ENCODE data around the gene TBX18.

The TBX18 gene

DNA sequence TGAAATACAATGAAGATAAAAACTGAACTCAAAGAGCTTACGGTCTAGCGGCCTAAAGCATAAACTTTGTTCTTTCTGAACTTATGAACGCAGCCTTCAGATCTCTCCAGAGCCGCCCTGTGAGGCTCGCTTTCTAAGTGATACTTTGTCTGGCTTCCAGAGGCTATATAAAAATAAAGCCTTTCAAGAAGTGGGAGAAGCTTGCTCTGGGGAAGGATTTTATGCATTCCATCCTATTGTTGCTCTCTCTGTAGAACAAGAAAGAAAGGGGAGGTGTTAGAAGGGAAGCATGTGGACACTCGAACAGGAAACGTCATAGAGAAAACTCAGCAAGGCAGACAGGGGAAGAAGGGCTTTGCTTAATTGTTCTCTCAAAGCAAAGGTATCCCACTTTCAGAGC, 77.0 kb downstream of the TBX18 start:
- WGBS, 2 donors (ENCODE audit: extremely low coverage in 2 of 2, insufficient read length in 2 of 2, insufficient replicate concordance in 1 of 2), result no CpG with 5 or more reads among the region's 7 CpGs
- no peak overlapping the region for H3K18ac ChIP-seq (ENCODE audit: low read length)
- H3K23ac ChIP-seq (ENCODE audit: low read depth, low read length, poor library complexity), result no peak overlapping the region
- no peak overlapping the region for H2BK5ac ChIP-seq (ENCODE audit: low read length)
- no peak overlapping the region for H2BK15ac ChIP-seq (ENCODE audit: low read length)
- no peak overlapping the region for H4K91ac ChIP-seq (ENCODE audit: low read depth, low read length, poor library complexity)
- H3K9me3 ChIP-seq (replicated peaks in 1 of 2; ENCODE audit: control insufficient read depth in 2 of 2, insufficient read depth in 1 of 2, low read depth in 1 of 2, low read length in 2 of 2), result no peaks in the 10 kb centered on the region
- no peak overlapping the region for H2AFZ ChIP-seq (ENCODE audit: low read length)
- no peak overlapping the region for H2BK12ac ChIP-seq (ENCODE audit: low read length)
- no peak overlapping the region for H2BK120ac ChIP-seq (ENCODE audit: low read depth, low read length)
- H3K36me3 ChIP-seq (replicated peaks in 1 of 2; ENCODE audit: control insufficient read depth in 2 of 2, insufficient read depth in 2 of 2, low read length in 2 of 2), result no peaks in the 10 kb centered on the region
- no peaks in the 10 kb centered on the region for H3K27me3 ChIP-seq (ENCODE audit: control insufficient read depth in 3 of 3, insufficient read depth in 3 of 3, low read depth in 1 of 3, low read length in 3 of 3)
- DNase-seq (ENCODE audit: low spot score), result peak; percentile 36
- no peak overlapping the region for H3K4me2 ChIP-seq (ENCODE audit: insufficient read depth, low read length, poor library complexity, severe bottlenecking)
- no peak overlapping the region for H3K27ac ChIP-seq (replicated peaks; ENCODE audit: low read length)
- no peak overlapping the region for H3K9ac ChIP-seq (ENCODE audit: low read depth, low read length, poor library complexity)
- no peak overlapping the region for H3K4me3 ChIP-seq (ENCODE audit: low read length in 2 of 2)
- H3K79me1 ChIP-seq (ENCODE audit: low read depth, low read length), result no peaks in the 10 kb centered on the region
- H4K8ac ChIP-seq (ENCODE audit: low read depth, low read length), result no peak overlapping the region
- no peak overlapping the region for H3K14ac ChIP-seq (ENCODE audit: low read length)
- H3K4me1 ChIP-seq (ENCODE audit: control insufficient read depth in 2 of 2, insufficient read depth in 1 of 2, low read depth in 1 of 2, low read length in 2 of 2), result peaks cover 0 to 3% of the 10 kb centered on the region in 2 donors
- no peak overlapping the region for H3K4ac ChIP-seq (ENCODE audit: low read length)
- H2AK5ac ChIP-seq (ENCODE audit: low read depth, low read length), result no peak overlapping the region

DNA sequence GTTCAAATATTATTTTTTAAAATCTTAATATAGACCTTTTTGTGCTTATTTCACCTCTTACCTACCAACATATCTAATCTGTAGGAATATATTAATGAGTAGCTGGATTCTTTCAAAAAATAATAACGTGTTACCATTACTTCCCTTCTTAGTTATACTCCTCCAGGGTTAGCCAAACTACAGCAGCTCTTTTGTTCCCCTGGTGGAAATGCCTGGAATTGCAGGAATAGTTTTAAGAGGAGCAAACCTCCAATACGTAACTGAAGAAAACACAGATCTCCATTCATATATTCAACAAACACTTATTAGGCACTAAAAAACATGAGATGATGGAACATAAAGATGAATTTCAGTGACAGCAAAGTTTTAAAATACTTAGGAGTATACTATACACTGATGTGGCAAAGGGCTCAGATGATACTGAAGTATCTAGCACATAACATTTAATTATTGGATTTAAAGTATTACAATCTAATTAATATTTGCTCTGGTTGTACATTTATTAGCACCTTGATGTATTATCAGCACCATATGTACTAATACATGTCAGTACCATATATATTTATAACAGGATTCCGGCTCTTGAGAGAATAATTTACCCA, 78.3 kb downstream of the TBX18 start:
- Histone ChIP-seq H3K27me3 (ENCODE audit: control insufficient read depth in 3 of 3, insufficient read depth in 3 of 3, low read depth in 1 of 3, low read length in 3 of 3) (no peaks in the 10 kb centered on the region), H3K79me1 (ENCODE audit: low read depth, low read length) (no peaks in the 10 kb centered on the region), H2BK5ac (ENCODE audit: low read length) (no peak overlapping the region), H2AFZ (ENCODE audit: low read length) (no peak overlapping the region), H3K36me3 (replicated peaks in 1 of 2; ENCODE audit: control insufficient read depth in 2 of 2, insufficient read depth in 2 of 2, low read length in 2 of 2) (no peaks in the 10 kb centered on the region), H4K8ac (ENCODE audit: low read depth, low read length) (no peak overlapping the region), H3K14ac (ENCODE audit: low read length) (no peak overlapping the region), H3K4me3 (ENCODE audit: low read length in 2 of 2) (no peak overlapping the region), H3K4me1 (ENCODE audit: control insufficient read depth in 2 of 2, insufficient read depth in 1 of 2, low read depth in 1 of 2, low read length in 2 of 2) (peaks cover 0 to 3% of the 10 kb centered on the region in 2 donors), H3K27ac (replicated peaks; ENCODE audit: low read length) (no peak overlapping the region), H3K18ac (ENCODE audit: low read length) (no peak overlapping the region), H3K4me2 (ENCODE audit: insufficient read depth, low read length, poor library complexity, severe bottlenecking) (no peak overlapping the region), H2BK120ac (ENCODE audit: low read depth, low read length) (no peak overlapping the region), H3K9me3 (replicated peaks in 1 of 2; ENCODE audit: control insufficient read depth in 2 of 2, insufficient read depth in 1 of 2, low read depth in 1 of 2, low read length in 2 of 2) (no peaks in the 10 kb centered on the region), H3K9ac (ENCODE audit: low read depth, low read length, poor library complexity) (no peak overlapping the region), H2AK5ac (ENCODE audit: low read depth, low read length) (no peak overlapping the region), H2BK15ac (ENCODE audit: low read length) (no peak overlapping the region), H3K4ac (ENCODE audit: low read length) (no peak overlapping the region), H4K91ac (ENCODE audit: low read depth, low read length, poor library complexity) (no peak overlapping the region), H2BK12ac (ENCODE audit: low read length) (no peak overlapping the region), H3K23ac (ENCODE audit: low read depth, low read length, poor library complexity) (no peak overlapping the region)
- DNase-seq (ENCODE audit: low spot score), result no peak
- no CpG with 5 or more reads among the region's 3 CpGs for WGBS, 2 donors (ENCODE audit: extremely low coverage in 2 of 2, insufficient read length in 2 of 2, insufficient replicate concordance in 1 of 2)

DNA sequence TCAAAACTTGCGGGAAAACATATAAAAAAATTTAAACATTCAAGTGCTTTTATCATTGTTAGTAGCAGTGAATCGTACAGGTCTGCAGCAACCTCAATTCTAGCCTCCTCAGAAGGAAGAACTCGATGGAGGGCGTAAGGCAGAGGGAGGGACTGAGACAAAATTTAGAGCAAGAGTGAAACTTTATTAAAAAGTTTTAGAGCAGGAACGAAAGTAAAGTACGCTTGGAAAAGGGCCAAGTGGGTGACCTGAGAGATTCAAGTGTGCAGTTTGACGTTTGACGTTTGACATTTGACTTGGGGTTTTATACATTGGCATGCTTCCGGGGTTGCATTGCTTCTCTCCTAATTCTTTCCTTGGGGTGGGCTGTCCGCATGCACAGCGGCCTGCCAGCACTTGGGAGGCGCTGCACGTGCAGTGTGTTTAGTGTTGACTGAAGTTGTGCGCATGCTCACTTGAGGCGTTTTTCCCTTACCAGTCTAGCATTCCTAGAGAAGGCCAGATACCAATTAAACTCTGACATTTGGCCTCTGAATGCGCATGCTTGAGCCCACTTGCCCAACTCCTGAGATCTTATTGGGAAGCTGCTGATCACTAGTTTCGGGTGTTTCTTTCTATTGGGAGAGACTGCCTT, 82.6 kb downstream of the TBX18 start:
- no peak overlapping the region for H3K23ac ChIP-seq (ENCODE audit: low read depth, low read length, poor library complexity)
- no CpG with 5 or more reads among the region's 17 CpGs for WGBS, 2 donors (ENCODE audit: extremely low coverage in 2 of 2, insufficient read length in 2 of 2, insufficient replicate concordance in 1 of 2)
- H3K9ac ChIP-seq (ENCODE audit: low read depth, low read length, poor library complexity), result no peak overlapping the region
- H3K36me3 ChIP-seq (replicated peaks in 1 of 2; ENCODE audit: control insufficient read depth in 2 of 2, insufficient read depth in 2 of 2, low read length in 2 of 2), result no peaks in the 10 kb centered on the region
- H4K8ac ChIP-seq (ENCODE audit: low read depth, low read length), result no peak overlapping the region
- no peaks in the 10 kb centered on the region for H3K9me3 ChIP-seq (replicated peaks in 1 of 2; ENCODE audit: control insufficient read depth in 2 of 2, insufficient read depth in 1 of 2, low read depth in 1 of 2, low read length in 2 of 2)
- H3K27me3 ChIP-seq (ENCODE audit: control insufficient read depth in 3 of 3, insufficient read depth in 3 of 3, low read depth in 1 of 3, low read length in 3 of 3), result no peaks in the 10 kb centered on the region
- no peak overlapping the region for H2BK120ac ChIP-seq (ENCODE audit: low read depth, low read length)
- H3K79me1 ChIP-seq (ENCODE audit: low read depth, low read length), result no peaks in the 10 kb centered on the region
- no peak overlapping the region for H2AFZ ChIP-seq (ENCODE audit: low read length)
- H3K4me1 ChIP-seq (ENCODE audit: control insufficient read depth in 2 of 2, insufficient read depth in 1 of 2, low read depth in 1 of 2, low read length in 2 of 2), result peaks cover 0 to 3% of the 10 kb centered on the region in 2 donors
- H4K91ac ChIP-seq (ENCODE audit: low read depth, low read length, poor library complexity), result no peak overlapping the region
- DNase-seq (ENCODE audit: low spot score), result no peak
- no peak overlapping the region for H2AK5ac ChIP-seq (ENCODE audit: low read depth, low read length)
- no peak overlapping the region for H3K18ac ChIP-seq (ENCODE audit: low read length)
- H2BK5ac ChIP-seq (ENCODE audit: low read length), result no peak overlapping the region
- H3K4ac ChIP-seq (ENCODE audit: low read length), result no peak overlapping the region
- no peak overlapping the region for H3K4me3 ChIP-seq (ENCODE audit: low read length in 2 of 2)
- H2BK12ac ChIP-seq (ENCODE audit: low read length), result no peak overlapping the region
- H3K27ac ChIP-seq (replicated peaks; ENCODE audit: low read length), result no peak overlapping the region
- no peak overlapping the region for H3K4me2 ChIP-seq (ENCODE audit: insufficient read depth, low read length, poor library complexity, severe bottlenecking)
- no peak overlapping the region for H3K14ac ChIP-seq (ENCODE audit: low read length)
- no peak overlapping the region for H2BK15ac ChIP-seq (ENCODE audit: low read length)

DNA sequence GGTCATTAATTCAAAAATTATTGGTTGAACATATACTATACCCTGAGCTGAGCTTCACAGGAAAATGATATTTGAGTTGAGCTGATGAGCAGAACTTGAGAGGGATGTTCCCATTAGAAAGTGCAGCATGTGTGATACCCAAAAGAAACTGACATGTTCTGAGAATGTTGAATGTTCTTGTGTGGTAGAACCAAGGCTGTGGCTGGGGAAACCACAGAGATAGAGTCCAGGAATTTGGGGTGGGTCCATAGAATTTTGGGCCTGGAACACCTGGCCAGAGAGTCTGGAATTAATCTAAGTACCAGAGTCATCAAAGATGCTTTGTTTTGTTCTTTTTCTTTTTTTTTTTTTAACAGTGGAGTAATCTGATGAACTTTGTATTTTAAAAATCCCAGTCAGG, 88.7 kb downstream of the TBX18 start:
- DNase-seq (ENCODE audit: low spot score), result no peak
- no peak overlapping the region for H3K4me3 ChIP-seq (ENCODE audit: low read length in 2 of 2)
- no peaks in the 10 kb centered on the region for H3K27me3 ChIP-seq (ENCODE audit: control insufficient read depth in 3 of 3, insufficient read depth in 3 of 3, low read depth in 1 of 3, low read length in 3 of 3)
- no peak overlapping the region for H4K91ac ChIP-seq (ENCODE audit: low read depth, low read length, poor library complexity)
- H3K9me3 ChIP-seq (replicated peaks in 1 of 2; ENCODE audit: control insufficient read depth in 2 of 2, insufficient read depth in 1 of 2, low read depth in 1 of 2, low read length in 2 of 2), result no peaks in the 10 kb centered on the region
- H3K18ac ChIP-seq (ENCODE audit: low read length), result no peak overlapping the region
- H2BK120ac ChIP-seq (ENCODE audit: low read depth, low read length), result no peak overlapping the region
- H2BK5ac ChIP-seq (ENCODE audit: low read length), result no peak overlapping the region
- H3K36me3 ChIP-seq (replicated peaks in 1 of 2; ENCODE audit: control insufficient read depth in 2 of 2, insufficient read depth in 2 of 2, low read length in 2 of 2), result no peaks in the 10 kb centered on the region
- no peak overlapping the region for H3K14ac ChIP-seq (ENCODE audit: low read length)
- no peak overlapping the region for H2AK5ac ChIP-seq (ENCODE audit: low read depth, low read length)
- H3K4me2 ChIP-seq (ENCODE audit: insufficient read depth, low read length, poor library complexity, severe bottlenecking), result no peak overlapping the region
- H2AFZ ChIP-seq (ENCODE audit: low read length), result no peak overlapping the region
- no peak overlapping the region for H3K9ac ChIP-seq (ENCODE audit: low read depth, low read length, poor library complexity)
- no peak overlapping the region for H2BK15ac ChIP-seq (ENCODE audit: low read length)
- H3K79me1 ChIP-seq (ENCODE audit: low read depth, low read length), result no peaks in the 10 kb centered on the region
- H3K4ac ChIP-seq (ENCODE audit: low read length), result no peak overlapping the region
- H3K23ac ChIP-seq (ENCODE audit: low read depth, low read length, poor library complexity), result no peak overlapping the region
- no peak overlapping the region for H4K8ac ChIP-seq (ENCODE audit: low read depth, low read length)
- no peak overlapping the region for H3K27ac ChIP-seq (replicated peaks; ENCODE audit: low read length)
- peaks cover 0 to 2% of the 10 kb centered on the region in 2 donors for H3K4me1 ChIP-seq (ENCODE audit: control insufficient read depth in 2 of 2, insufficient read depth in 1 of 2, low read depth in 1 of 2, low read length in 2 of 2)
- H2BK12ac ChIP-seq (ENCODE audit: low read length), result no peak overlapping the region

Measured in neuronal stem cell (in vitro differentiated cells).